ENCODE results near the gene ACTL10. TPM values are rescaled to one million over a fixed set of nuclear protein-coding genes. Genes with fewer than 3 reads are reported as not detected.

ACTL10 gene
- total RNA-seq, 1 experiment from 2014 or later = 5.4 TPM

DNA sequence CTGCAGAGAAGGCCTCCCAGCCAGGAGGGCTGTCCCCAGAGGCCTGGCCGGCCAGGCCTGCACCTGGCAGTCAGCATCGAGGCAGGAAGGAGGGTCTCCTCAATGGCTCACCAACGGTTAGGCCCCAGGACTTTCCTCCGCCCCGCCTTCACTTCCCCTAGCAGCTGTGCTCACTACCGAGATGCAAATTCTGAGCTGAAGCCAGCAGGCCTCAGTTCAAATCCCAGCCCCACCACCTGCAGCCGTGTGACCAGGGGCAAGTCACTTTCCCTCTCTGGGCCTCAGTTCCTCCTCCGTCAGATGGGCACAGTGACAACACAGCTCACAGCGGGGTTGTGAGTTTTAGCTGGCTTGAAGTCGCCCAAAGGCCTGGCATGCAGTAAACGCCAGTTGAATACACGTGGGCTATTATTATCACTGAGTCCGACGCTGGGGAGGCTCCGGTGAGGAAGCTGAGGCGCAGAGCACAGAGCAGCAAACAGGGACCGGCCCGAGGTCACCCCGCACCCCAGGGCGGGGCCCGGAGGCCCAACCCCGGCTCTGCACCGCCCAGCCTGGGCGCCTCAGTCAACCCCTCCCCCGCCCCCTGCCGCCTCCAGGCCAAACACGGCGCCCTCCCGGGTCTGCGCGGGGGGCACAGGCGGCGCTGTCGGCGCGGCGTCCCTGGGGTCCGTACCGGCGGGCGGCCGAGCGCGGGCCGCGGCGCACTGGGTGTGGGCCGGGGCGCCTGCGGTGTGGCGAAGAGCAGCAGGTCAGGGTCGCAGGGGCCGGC is 18.8 kb downstream of the ACTL10 start:
- CTCF ChIA-PET = interaction anchor here (1.0 to 1.5 kb wide), 2 partner anchors 18 to 47 kb away, joined by 3 to 11 read pairs; partner anchors contain the start of gene ACTL10
- DNase-seq = peak; percentile 74
- Mint-ChIP-seq H3K4me1 (ENCODE audit: low read depth, unreplicated experiment) (peaks cover 44% of the 10 kb centered on the region), H3K27me3 (ENCODE audit: unreplicated experiment) (no peaks in the 10 kb centered on the region), H3K36me3 (ENCODE audit: insufficient read depth, unreplicated experiment) (peaks cover 45% of the 10 kb centered on the region), H3K4me3 (ENCODE audit: low read depth, unreplicated experiment) (peak overlapping the region; percentile 62), H3K27ac (ENCODE audit: unreplicated experiment) (peak overlapping the region; percentile 69), H3K9me3 (ENCODE audit: low read depth, unreplicated experiment) (no peaks in the 10 kb centered on the region)
- TF ChIP-seq CTCF (IDR thresholded peaks at IDR 0.05; ENCODE audit: unreplicated experiment) = no peak
- TSS peak; percentile 47 for BruUV-seq (replicated peaks)
- intact Hi-C loops (cut with micrococcal nuclease; ENCODE audit: unreplicated experiment) = loop anchor here (5.0 kb wide), 1 partner anchor 112 kb away; no protein-coding TSS in a partner anchor

- H3K36me3 Mint-ChIP-seq (ENCODE audit: insufficient read depth, unreplicated experiment) = peaks cover 45% of the 10 kb centered on the region
- TF ChIP-seq CTCF (IDR thresholded peaks at IDR 0.05; ENCODE audit: unreplicated experiment) = no peak
- H3K27ac Mint-ChIP-seq (ENCODE audit: unreplicated experiment) = peak within 1 kb of the TSS; percentile 69
- H3K4me1 Mint-ChIP-seq (ENCODE audit: low read depth, unreplicated experiment) = peaks cover 44% of the 10 kb centered on the region
- no peaks in the 10 kb centered on the region for H3K27me3 Mint-ChIP-seq (ENCODE audit: unreplicated experiment)
- H3K4me3 Mint-ChIP-seq (ENCODE audit: low read depth, unreplicated experiment) = peak within 1 kb of the TSS; percentile 62
- DNase-seq = peak; percentile 100
- CTCF ChIA-PET = interaction anchor here (1.0 to 1.1 kb wide), 2 partner anchors 19 to 46 kb away, joined by 3 read pairs; no protein-coding TSS in a partner anchor
- intact Hi-C loops (cut with micrococcal nuclease; ENCODE audit: unreplicated experiment) = loop anchor here (5.0 kb wide), 1 partner anchor 111 kb away; no protein-coding TSS in a partner anchor
- no peaks in the 10 kb centered on the region for H3K9me3 Mint-ChIP-seq (ENCODE audit: low read depth, unreplicated experiment)
- BruUV-seq (replicated peaks) = no TSS peak
Measured at GRCh38 chr20:33686100-33686983, 19.6 kb downstream of the ACTL10 start, which contains the start of gene E2F1. E2F1 (minus strand) TSS chr20:33686385; CDS start chr20:33686264, 121 bp downstream.

DNA sequence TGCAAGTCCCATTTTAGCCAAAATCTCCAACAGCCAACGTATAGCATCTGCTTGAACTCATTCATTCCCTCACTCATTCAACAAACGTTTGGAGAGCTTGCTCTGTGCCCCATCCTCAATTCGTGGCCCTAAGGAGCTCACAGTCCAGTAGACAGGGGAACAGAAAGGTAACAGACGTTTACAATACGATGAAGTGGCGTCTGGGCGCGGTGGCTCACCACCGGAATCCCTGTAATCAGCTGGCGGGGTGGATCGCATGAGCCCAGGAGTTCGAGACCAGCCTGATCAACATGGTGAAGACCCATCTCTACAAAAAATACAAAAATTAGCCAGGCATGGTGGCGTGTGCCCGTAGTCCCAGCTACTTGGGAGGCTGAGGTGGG is 20.2 kb downstream of the ACTL10 start:
- Mint-ChIP-seq H3K4me3 (ENCODE audit: low read depth, unreplicated experiment) (peak overlapping the region; percentile 62), H3K9me3 (ENCODE audit: low read depth, unreplicated experiment) (no peaks in the 10 kb centered on the region), H3K4me1 (ENCODE audit: low read depth, unreplicated experiment) (peaks cover 40% of the 10 kb centered on the region), H3K27me3 (ENCODE audit: unreplicated experiment) (no peaks in the 10 kb centered on the region), H3K27ac (ENCODE audit: unreplicated experiment) (peak overlapping the region; percentile 44), H3K36me3 (ENCODE audit: insufficient read depth, unreplicated experiment) (peaks cover 39% of the 10 kb centered on the region)
- BruUV-seq (replicated peaks) = no TSS peak
- no peak for DNase-seq
- no peak for TF ChIP-seq CTCF (IDR thresholded peaks at IDR 0.05; ENCODE audit: unreplicated experiment)
- CTCF ChIA-PET = interaction anchor here (1.1 kb wide), 1 partner anchor 20 kb away, joined by 3 read pairs; no protein-coding TSS in a partner anchor
- intact Hi-C loops (cut with micrococcal nuclease; ENCODE audit: unreplicated experiment) = loop anchor here (5.0 kb wide), 1 partner anchor 110 kb away; no protein-coding TSS in a partner anchor

- Mint-ChIP-seq H3K27ac (ENCODE audit: unreplicated experiment) (no peak overlapping the region), H3K4me1 (ENCODE audit: low read depth, unreplicated experiment) (peaks cover 35% of the 10 kb centered on the region), H3K4me3 (ENCODE audit: low read depth, unreplicated experiment) (peak overlapping the region; percentile 62), H3K27me3 (ENCODE audit: unreplicated experiment) (no peaks in the 10 kb centered on the region), H3K36me3 (ENCODE audit: insufficient read depth, unreplicated experiment) (peaks cover 38% of the 10 kb centered on the region), H3K9me3 (ENCODE audit: low read depth, unreplicated experiment) (no peaks in the 10 kb centered on the region)
- no TSS peak for BruUV-seq (replicated peaks)
- CTCF ChIA-PET = interaction anchor here (0.6 to 1.1 kb wide), 2 partner anchors 20 to 1528 kb away, joined by 3 to 4 read pairs; no protein-coding TSS in a partner anchor
- no peak for DNase-seq
- intact Hi-C loops (cut with micrococcal nuclease; ENCODE audit: unreplicated experiment) = loop anchor here (5.0 kb wide), 1 partner anchor 110 kb away; no protein-coding TSS in a partner anchor
- no peak for TF ChIP-seq CTCF (IDR thresholded peaks at IDR 0.05; ENCODE audit: unreplicated experiment)
Measured at GRCh38 chr20:33687370-33687915, 20.7 kb downstream of the ACTL10 start.

Measured in Calu3 (cell line).